ENCODE results near the gene CHST1.

Gene CHST1

GRCh38 chr11:45662096-45662664 lies 3.2 kb downstream of the CHST1 start:
- in situ Hi-C loops (cut with MboI; ENCODE audit: low sequenced_read_pairs), result no loop called here

DNA sequence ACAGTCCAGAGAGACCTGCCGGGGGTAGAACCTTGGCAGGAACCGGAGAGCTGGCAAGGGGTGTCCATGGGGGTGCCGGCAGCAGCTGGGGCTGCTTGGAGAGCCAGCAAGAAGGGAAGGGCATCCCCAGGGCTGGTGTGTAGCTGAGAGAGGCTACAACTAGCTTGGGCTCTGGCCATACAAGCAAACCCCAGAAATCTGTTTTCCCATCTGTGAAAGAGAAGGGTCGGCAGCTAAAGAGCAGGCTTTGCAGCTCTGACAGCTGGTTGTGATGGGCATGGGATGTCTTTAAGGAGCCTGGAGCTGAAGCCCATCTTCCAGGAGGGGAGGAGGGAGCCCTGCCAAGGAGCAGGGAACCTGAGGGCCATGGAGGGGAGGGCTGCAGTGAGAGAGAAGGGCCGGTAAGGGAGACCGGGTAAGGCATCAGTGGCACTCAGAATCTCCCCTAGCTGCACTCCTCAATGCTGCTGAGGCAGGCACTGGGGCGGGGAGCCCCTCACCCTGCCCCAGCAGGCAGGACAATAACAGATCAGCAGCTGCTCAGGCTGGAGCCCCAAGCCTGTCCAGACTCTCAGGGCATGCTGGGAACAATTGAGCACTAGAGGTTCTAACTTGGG lies 3.9 kb downstream of the CHST1 start:
- in situ Hi-C loops (cut with MboI; ENCODE audit: low sequenced_read_pairs), result no loop called here

DNA sequence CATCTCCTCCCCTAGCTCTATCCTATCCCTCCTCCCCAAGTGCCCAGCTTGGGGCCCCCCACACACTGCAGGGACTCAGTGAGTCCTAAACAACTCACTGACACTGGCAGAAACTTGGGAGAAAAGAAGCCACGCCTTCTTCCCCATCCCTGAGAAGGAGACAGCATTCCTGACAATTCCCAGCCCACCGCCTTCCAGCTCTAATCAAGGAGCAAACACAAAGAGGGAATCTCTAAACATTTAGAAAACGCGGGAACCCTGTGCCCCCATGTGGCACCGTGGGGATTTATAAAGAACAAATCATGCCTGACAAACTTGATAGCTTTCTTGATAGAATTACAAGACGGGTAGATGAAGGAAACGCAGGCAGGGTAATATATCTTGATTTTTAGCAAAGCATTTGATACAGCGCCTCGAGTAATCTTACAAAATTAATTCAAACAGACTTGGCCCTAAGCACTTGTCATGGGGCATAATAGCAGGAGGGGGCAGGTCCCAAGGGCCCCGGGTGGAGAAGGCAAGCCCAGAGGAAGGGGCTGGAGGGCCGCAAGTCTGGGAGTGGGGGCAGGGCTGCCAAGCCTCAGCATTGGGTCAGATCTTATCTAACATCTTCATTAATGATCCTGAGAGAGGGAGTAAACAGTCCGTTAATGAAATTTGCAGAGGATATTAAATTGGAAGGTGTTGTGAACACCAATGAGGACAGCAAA lies 4.5 kb downstream of the CHST1 start:
- in situ Hi-C loops (cut with MboI; ENCODE audit: low sequenced_read_pairs), result no loop called here

DNA sequence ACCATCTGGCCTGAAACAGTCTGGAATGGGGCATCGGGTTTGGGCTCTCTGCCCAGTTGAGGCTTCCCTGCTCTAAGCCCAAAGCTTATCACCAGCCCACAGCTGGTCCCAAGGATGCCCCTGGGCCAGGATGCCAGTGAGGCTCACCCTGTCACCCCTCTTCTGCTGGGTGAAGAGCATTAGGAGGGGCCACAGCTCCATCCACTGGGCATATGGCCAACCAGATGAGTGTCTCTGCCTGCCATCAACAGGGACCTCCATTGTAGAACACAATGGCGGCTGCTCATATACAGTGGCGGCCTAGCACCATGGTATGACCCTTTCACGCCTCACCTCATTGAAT lies 5.6 kb downstream of the CHST1 start:
- in situ Hi-C loops (cut with MboI; ENCODE audit: low sequenced_read_pairs), result loop anchor here (10.0 kb wide), 1 partner anchor 275 kb away; no protein-coding TSS in a partner anchor

DNA sequence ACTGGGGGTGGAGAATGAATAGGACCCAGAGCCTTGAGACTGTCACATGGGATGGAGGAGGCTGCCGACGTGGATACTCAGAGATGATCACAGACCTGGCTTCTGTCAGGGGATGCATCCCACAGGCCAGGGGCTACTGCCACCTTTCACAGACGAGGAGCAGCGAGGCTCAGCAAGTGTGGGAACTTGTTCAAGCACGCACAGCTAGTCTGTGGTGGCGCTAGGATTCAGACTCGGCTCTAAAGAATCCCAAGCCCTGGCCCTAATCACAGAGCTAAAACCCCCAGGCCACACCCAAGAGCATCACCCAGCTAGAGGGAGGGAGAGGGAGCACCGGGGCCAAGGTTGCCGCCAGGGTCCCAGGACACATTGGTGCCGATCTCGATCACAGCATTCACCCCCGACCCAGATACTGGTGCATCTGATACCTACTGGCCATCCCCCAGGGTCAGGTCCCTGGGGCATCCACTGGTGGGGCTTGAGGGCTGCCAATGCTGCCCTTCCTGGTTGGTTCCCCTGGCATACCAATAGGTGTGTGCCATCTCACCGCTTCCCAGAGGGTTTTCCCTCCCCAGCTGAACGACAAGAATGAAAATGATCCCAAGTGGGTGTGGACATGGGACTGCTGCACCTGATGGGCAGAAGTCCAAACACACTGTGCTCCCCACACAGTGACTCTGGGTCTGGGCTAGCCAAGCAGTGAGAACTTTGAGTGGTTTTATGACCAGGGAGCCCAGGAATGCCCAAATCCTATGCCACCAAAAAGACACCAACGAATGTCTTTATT lies 6.2 kb downstream of the CHST1 start:
- in situ Hi-C loops (cut with MboI; ENCODE audit: low sequenced_read_pairs), result loop anchor here (10.0 kb wide), 1 partner anchor 274 kb away; no protein-coding TSS in a partner anchor

- in situ Hi-C loops (cut with MboI; ENCODE audit: low sequenced_read_pairs), result loop anchor here (10.0 kb wide), 1 partner anchor 274 kb away; no protein-coding TSS in a partner anchor
Observed at GRCh38 chr11:45658292-45658991, 7.0 kb downstream of the CHST1 start.

DNA sequence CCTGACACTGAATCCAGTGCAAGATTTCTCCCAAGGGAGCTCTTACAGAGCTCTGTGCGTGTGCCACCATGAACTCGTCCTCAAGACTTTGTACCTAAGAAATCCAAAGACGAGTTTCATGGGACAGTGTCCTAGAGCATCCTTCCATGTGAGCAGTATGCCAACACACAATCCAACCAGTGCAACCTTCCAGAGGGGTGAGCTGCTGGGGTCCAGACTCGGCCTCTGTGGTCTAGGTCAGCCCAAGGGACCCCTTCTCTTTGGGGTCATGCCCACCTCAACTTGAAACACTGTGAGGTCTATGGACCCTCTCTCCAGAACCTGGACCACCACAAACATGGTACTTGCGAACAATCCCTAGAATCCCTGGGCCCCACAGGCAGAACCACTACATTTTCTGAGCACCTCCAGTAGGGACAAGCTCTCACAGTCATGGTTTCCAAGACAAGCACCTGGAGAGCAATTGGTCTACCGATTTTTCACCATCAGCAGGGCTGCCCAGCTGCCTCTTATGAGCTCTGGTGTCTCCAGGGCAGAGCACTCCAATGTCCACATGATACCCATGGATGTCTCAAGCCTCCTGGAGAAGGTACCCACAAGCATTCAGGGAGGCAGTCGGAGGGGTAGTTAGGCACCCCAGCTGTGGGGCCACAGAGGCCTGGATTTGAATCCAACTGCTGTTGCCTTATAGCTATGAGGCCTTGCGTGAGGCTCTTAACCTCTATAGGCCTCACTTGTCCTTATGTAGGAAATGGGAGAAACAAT lies 7.7 kb downstream of the CHST1 start:
- in situ Hi-C loops (cut with MboI; ENCODE audit: low sequenced_read_pairs), result loop anchor here (10.0 kb wide), 1 partner anchor 273 kb away; no protein-coding TSS in a partner anchor

DNA sequence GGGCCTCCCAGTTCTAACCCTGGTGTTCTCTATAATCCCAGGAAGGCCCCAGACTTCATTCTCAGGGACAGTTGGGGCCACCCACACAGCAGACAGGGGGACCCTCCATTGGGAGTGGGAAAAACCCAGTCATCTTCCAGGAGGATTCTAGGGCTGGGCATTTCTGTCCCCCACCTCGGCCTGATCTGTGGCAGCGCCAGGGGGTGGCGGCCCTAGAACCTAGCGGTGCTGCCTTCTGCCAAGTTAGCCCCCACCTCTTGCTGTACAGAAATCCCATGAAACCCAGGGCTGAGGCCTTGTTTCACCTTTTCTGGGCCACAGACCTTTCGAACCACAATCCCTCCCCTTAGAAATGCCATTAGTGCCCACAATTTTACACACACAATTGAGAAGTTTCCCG lies 9.6 kb downstream of the CHST1 start:
- in situ Hi-C loops (cut with MboI; ENCODE audit: low sequenced_read_pairs), result loop anchor here (10.0 kb wide), 1 partner anchor 271 kb away; no protein-coding TSS in a partner anchor

- in situ Hi-C loops (cut with MboI; ENCODE audit: low sequenced_read_pairs), result loop anchor here (10.0 kb wide), 1 partner anchor 271 kb away; no protein-coding TSS in a partner anchor
Observed at GRCh38 chr11:45655347-45655756, 10.1 kb downstream of the CHST1 start.

DNA sequence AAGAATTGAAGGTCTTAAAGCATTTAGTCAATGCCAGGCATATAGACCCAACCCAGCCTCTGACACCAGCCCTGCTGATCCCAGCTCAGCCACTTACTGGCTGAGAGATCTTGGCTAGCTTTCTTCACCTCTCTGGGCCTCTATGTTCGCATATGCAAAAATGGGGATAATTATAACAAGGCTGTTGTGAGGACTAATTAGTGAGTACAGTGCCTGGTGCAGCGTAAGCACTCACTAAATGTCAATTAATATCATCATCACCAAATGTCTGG lies 10.5 kb downstream of the CHST1 start:
- in situ Hi-C loops (cut with MboI; ENCODE audit: low sequenced_read_pairs), result loop anchor here (10.0 kb wide), 1 partner anchor 270 kb away; no protein-coding TSS in a partner anchor

GRCh38 chr11:45654231-45655011 lies 11.0 kb downstream of the CHST1 start:
- in situ Hi-C loops (cut with MboI; ENCODE audit: low sequenced_read_pairs), result loop anchor here (10.0 kb wide), 1 partner anchor 270 kb away; no protein-coding TSS in a partner anchor

- in situ Hi-C loops (cut with MboI; ENCODE audit: low sequenced_read_pairs), result loop anchor here (10.0 kb wide), 1 partner anchor 268 kb away; no protein-coding TSS in a partner anchor
Observed at GRCh38 chr11:45653277-45653676, 12.1 kb downstream of the CHST1 start.

DNA sequence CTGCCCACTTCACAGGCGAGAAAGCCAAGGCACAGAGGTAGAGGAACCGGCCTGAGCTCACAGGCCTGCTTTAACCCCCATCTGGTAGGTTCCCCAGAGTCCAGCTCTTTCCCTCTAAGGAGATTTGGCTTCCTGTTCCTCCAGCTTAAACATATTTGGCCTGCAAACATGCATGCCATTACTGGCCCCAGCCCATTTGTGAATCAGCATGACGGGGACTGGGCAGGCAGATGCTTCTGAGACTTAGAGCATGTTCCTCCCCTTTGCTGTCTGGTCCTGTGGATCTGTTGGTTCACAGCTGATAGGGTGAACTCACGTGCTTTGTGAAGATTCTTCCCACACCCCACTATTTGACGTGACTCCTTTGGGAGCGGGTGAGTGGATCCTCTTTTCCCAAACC lies 12.6 kb downstream of the CHST1 start:
- in situ Hi-C loops (cut with MboI; ENCODE audit: low sequenced_read_pairs), result loop anchor here (10.0 kb wide), 1 partner anchor 268 kb away; no protein-coding TSS in a partner anchor

GRCh38 chr11:45651841-45652749 lies 13.3 kb downstream of the CHST1 start:
- in situ Hi-C loops (cut with MboI; ENCODE audit: low sequenced_read_pairs), result loop anchor here (10.0 kb wide), 1 partner anchor 267 kb away; no protein-coding TSS in a partner anchor

GRCh38 chr11:45651156-45651555 lies 14.3 kb downstream of the CHST1 start:
- in situ Hi-C loops (cut with MboI; ENCODE audit: low sequenced_read_pairs), result loop anchor here (10.0 kb wide), 1 partner anchor 266 kb away; no protein-coding TSS in a partner anchor

- in situ Hi-C loops (cut with MboI; ENCODE audit: low sequenced_read_pairs), result loop anchor here (10.0 kb wide), 1 partner anchor 266 kb away; no protein-coding TSS in a partner anchor
Observed at GRCh38 chr11:45650166-45651095, 15.0 kb downstream of the CHST1 start.
